HG03565 (cell line): ENCODE results near the gene LAMB3.
"Not testable (repeated sequence)": the region's sequence is repeated elsewhere in the genome, so short reads cannot be mapped to it uniquely, and the experiment has no call there.

Source experiments
- ATAC-seq: cut with Tn5 transposase; IDR thresholded peaks from one replicate; pipeline ENCODE4 v1.9.1; 2021; ENCODE audit warnings: mild to moderate bottlenecking, moderate library complexity; ENCODE audit not compliant: unreplicated experiment

The LAMB3 gene

DNA sequence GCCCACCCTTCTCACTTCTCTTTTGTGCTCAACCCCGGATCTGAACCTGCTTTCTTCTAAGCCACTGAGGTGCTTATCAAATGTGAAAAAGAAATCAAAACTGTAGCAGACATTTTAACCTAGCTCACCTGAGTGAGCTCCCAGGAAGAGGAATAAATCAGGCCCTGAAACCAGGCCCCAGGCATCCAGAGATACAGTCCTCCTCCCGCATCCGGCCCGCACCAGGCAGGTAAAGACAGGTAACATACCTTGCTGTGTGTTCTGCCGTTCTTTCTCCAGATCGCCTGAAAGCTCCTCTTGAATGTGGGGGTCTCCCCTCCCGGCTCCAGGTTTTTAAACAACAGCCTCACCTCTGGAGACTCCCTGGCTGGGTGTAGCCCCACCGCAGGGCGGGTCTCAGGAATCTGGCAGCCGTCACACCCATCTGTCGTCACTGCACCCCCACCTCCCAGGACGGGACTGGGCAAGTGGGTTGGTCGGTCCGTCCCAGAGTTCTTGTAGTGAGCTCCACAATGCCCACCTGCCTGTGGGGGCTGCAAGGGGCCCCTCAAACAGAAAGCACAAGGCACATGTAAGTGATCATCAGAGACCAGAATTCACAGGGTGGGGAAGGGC, at the start of gene LAMB3:
LAMB3 (minus strand) TSS at position 305 of the 615 bp plus-strand sequence. CDS start 1,481 bp downstream, outside the sequence.
- no peak for ATAC-seq

DNA sequence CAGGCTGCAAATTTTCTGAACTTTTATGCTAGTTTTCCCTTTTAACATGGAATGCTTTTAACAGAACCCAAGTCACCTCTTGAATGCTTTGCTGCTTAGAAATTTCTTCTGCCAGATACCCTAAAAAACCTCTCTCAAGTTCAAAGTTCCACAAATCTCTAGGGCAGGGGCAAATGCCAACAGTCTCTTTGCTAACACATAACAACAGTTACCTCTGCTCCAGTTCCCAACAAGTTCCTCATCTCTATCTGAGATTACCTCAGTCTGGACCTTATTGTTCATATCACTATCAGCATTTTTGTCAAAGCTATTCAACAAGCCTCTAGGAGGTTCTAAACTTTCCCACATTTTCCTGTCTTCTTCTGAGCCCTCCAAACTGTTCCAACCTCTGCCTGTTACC, 48.5 kb upstream of the LAMB3 start:
- not testable (repeated sequence) for ATAC-seq

DNA sequence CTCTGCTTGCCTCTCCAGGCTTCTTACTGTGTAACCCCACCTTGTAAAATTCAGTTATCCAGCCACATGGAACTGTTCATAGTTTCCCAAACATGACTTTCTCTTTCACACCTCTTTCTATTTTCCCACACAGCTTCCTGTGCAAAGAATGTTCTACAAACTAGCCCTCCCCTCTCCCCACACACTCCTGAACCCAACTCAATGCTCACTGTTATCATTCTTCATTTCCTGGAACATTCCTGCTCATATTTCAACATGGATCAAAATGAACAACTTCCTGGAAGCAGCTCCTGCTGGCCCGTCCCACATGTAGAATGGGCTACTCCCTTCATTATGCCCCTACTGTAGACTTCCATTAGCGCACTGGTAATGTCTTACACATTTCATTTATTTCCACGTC, 44.9 kb upstream of the LAMB3 start:
- no peak for ATAC-seq

DNA sequence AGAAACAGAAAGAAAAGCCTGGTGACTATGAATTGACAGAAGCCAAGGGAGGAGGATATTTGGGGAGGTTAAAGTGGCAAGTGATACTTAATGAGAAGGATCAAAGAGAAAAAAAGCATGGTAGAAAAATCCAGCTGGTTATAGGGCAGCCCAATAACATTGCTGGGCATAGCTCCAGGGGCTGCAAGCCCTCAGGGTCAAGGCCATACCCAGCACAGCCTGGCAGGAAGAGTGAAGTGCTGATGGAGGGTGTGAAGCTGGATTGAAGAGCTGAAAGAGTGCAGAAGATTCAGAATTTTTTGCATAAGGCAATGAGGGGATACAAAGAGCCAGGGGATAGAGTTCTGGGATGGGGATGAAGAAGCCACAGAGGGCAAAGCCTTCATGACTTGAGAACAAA, 44.4 kb upstream of the LAMB3 start:
- no peak for ATAC-seq

DNA sequence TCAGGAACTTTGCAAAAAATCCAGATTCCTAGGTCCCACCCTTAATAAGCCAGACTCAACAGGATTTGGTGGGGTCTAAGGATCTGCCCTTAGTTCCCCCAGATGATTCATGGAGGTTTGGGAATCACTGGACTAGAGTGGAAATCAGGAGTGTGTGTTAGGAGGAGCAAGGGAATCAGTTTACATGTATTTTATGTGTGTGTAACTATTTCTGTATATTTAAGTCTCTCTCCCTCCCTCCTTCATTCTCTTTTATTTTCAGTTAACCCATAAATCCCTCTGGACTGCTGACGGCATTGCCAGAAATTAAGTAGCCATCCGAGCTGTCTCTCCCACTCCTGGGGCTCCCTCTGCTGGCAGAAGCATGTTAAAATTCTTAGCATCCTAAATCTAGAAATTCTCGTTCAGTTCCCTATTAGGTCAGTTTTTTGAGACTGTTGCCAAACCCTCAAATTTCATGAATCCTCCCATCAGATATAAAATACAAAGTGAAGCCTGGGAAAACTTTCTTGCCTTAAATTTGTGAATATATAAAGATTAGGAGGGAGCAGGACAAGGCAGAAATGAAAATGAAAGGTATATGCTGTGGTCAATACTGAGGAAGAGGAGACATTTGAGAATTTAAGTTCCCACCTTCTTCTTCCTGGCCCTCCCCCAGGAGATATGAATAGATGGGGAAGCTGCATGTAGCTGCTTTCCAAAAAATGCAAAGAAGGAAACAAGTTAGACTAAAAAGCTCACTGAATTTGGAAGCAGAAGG, 40.7 kb upstream of the LAMB3 start:
- ATAC-seq = peak; percentile 69

DNA sequence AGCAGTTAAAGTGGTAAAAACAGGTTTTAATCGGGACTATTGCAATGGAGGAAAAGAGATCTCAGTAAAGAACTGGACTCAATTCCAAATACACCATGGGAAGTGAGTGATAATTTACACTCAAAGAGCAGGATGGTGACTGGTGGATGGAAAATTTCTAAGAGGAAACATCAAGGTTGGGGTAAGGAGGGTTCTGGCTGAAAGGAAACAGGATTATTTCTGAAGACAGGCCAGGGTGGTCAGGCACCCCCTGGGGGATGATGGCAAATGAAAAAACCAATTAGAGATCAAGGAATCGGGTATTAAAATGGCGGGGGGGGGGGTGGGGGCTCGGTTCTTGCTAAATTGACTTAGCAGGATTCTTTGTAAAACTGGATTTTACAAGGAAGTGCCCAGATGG, 40.1 kb upstream of the LAMB3 start:
- ATAC-seq = no peak

DNA sequence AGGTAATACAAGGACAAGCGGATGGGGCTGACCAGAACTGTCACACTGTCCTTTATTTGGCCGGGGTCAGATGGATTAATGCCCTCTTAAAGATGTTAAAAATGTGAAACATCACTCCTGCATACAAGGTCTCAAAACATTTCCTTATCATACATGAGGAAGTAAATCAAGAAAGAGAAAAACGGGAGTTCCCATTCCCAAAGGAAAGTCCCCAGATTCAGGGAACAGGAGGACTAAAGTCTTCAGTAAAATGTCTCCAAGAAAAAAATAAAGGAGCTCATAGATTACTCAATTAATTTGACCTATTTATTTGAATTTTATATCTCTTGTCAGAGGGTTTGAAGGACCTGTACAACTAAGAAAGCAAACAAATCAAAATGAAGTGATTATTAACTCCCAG, 39.0 kb upstream of the LAMB3 start:
- no peak for ATAC-seq

DNA sequence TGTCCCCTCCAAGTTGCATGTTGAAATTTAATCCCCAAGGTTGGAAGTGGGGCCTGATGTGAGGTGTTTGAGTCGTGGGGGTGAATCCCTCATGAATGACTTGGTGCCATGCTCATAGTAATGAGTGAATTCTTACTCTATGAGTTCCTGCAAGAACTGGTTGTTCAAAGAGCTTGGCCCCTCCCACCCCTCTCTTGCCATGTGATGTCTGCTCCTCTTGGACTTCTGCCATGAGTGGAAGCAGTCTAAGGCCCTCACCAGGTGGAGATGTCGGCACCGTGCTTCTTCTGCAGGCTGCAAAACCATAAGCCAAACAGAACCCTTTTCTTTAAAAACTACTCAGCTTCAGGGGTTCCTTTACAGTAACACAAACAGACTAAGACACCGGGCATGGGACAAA, 37.3 kb upstream of the LAMB3 start:
- ATAC-seq = no peak

DNA sequence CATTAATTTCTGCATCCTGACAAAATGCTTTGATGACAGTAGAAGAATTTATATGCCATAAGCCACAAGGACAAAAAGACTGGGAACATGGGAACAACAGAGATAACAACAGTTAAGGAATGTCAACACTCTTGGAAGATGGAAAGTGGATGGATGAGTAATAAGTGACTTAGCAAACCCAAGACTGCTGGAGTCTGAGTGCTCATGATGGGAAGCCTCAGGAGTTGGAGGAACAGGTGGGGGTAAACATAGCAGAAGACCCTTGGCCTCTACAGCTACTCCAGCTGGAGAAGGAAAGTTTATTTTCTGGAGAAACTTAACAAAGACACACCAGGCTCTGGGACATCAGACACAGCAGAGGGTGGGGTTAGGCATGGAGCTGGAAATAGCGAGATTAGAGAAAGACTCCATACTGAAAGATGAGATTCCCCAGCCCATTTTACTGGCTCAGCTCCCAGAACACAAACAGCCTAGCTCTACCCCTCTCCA, 36.6 kb upstream of the LAMB3 start:
- ATAC-seq = no peak

DNA sequence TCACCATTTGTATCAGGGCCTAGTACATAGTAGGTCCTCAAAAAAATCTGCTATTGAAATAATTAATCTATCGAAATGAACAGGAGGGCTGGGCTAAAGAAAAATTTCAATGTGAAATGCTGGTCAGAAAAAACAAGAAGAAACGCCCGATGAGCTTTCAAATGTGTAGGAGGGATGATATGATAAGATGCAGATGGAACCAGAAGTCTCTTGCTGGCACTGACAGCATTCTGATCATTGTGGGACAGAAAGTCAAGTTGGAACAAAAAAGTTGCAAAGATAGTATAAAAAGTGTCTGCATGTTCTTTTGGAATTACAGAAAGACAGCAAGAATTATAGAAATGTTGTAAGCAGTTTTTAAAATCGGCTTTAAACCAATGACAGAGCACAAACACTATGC, 34.1 kb upstream of the LAMB3 start:
- ATAC-seq = no peak

DNA sequence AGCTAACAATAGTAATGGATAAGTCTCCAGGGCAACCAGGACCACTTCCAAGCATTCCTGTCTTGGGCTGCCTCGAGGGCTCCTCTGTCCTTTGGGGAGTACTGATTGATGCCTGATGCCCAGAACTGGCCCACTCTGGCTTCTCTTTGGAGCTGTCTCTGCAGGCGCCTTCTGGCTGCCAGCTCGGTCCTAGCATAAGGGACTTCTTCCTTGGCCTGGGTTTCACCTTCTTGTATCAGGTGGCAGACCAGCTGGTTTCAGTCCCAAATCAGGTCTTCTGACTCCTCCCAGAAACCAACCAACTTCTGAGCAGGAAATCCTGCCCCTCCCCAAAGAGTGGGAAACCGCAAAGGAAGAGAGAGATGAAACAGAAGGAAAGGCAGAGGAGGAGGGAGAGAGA, 33.6 kb upstream of the LAMB3 start:
- no peak for ATAC-seq

DNA sequence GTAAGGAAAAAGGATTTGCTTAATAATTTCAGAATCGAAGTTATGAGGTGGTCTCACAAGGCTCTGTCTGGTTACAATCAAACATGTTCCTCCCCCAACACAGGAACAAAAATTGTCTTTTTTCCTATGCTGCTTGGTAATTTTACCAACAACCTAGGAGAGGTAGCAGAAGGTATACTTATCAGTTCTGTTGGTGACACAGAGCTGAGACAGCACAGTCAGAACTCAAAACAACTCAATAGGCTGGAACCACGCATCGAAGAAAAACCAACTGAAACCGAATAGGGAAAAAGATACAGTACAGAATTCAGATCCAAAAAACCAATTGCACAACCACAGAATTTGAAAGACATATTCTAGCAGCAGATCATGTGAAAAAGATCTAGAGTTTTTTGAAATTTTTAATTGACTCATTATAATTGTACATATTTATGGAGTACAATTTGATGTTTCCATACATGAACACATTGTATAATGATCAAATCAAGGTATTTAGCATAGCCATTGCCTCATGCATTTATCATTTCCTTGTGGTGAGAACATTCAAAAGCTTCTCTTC, 26.8 kb upstream of the LAMB3 start:
- no peak for ATAC-seq

DNA sequence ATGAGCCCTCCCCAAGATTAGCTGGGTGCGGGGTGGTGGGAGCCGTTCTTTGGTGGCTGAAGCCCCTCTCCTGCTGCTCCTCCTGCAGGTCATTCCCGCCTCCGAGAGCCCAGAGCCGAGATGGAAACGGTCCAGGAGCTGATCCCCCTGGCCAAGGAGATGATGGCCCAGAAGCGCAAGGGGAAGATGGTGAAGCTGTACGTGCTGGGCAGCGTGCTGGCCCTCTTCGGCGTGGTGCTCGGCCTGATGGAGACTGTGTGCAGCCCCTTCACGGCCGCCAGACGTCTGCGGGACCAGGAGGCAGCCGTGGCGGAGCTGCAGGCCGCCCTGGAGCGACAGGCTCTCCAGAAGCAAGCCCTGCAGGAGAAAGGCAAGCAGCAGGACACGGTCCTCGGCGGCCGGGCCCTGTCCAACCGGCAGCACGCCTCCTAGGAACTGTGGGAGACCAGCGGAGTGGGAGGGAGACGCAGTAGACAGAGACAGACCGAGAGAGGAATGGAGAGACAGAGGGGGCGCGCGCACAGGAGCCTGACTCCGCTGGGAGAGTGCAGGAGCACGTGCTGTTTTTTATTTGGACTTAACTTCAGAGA, 23.4 kb upstream of the LAMB3 start:
- no peak for ATAC-seq

DNA sequence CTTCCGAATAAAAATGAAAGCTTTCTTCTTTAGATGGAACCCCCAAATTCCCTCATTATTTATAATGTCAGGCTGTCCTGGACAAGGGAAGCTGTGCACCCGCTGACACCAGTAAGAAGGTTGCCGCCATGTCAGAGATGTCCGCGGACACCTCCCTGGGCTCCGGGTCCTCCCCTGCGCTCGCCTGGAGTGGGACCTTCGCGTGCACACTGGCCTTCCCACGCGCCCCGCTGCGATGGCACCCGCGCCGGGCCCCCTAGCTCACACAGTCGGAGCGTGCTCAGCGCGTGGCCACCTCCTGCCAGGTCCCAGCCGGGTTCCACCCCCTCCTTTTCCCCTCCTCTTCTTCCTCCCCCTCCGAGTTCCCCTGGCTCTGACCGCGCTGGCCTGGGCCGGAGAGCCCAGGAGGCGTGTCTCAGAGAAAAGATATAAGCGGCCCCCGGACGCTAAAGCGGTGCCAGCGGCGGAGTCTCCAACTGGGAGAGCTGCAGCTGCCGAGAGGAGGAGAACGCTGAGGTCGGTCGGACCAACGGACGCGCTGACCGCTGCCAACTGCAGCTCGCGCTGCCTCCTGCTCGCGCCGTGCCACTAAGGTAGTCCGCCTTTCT, 22.8 kb upstream of the LAMB3 start, which contains the start of gene G0S2:
G0S2 (plus strand) TSS at position 456 of the 608 bp plus-strand sequence. CDS start 273 bp downstream, outside the sequence.
- no peak for ATAC-seq

DNA sequence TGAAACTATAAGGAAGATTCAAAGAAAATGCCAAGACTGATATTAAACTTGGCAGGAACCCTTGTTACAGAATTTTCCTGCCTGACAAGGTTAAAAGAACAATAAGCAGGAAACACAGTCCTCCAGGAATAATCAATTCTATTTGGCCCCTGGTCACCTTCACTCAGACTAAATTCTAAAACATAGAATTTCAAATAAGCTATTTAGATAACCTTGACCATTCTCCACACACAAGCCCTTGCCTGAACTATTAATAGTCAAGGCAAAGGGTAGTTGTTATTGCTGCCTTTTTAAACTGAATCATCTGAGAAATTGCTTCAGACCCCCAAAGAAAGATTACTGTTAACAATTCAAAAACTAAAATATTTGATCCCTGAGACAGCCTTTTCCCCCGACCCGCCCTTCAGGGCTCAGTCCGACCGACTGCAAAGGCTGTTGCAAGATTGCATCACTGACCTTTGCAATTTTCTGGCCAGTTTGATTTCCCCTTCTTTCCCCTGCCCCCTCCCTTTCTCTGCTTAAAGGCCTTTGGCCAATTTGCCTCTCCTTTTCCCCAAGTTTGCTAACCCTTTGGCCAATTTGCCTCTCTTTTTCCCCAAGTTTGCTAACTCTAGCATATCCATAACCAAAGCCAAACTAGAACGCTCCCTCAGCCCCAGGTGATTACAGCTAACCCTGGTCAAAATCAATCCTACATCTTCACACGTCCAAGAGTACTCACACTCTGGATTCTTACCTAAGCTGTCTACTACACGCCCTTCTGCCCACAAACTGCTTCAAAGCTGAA, 21.6 kb upstream of the LAMB3 start:
- no peak for ATAC-seq

DNA sequence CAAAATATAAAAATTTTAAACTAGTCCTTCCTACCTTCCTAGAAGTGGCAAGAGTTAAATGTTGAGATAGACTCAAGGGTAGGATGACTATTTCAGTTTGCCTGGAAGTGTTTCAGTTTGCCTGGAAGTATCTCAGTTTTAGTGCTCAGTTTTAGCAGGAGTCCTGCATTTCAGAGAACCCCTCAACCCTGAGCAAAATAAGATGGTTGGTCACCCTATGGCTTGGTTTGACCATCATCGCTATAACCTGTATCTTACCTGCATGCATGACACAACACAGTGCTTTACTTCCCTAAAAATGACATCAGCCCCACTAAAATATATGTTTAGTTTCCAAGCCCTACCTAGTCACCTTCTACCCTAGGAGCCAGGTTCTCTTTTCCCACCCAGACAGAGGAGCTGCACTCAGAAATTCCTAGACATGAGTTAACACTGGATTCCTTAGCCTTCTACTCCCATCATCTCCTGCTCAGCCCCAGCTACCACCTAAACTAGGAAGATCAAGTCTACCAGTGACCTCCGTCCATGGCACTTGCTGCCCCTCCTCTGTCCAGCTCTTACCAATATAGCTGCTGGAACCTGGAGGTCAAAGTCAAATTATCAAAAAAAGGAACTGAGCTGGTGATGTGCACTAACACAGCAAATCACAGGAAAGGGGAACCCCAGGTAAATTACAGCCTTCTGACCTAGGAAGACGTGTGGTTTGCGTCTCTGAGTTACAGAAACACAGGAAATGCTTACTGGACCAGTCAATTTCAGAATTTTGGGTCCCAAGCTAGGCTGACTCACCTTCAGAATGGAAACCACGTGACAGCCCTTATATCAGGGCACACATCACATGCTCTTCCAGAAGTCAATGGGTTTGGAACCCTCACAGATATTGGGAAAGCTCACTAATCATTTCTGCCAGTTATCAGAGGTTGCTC, 20.7 kb upstream of the LAMB3 start:
- peak; percentile 84 for ATAC-seq

DNA sequence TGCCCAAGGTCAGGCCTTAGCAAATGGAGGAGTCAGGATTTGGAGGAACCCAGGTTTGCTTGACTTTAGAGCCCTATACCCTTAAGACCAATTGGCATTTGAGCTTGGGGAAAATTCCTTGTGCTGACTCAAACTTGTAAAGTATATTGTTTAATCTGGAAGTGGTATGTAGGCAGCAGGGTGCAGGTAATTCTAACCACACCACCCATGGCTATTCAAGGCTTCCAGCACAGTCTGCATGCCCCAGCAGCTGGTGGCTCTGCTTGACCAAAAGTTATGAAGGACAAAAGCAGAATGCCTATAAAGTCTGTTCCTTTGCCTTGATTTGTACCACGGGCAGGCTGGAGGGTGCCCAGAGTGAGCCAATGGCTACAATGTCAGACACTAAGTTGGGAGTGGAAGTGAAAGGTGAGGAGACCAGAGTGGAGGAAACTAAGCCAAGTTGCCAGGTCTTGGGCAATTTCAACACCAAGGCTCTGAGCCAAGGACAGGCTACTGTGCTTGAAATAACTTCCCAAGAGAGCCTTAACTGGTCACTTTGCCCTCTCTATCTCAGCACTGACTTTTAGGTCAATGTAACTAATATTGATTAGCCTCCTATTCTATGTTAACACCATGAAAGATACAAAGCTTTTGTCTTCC, 18.3 kb upstream of the LAMB3 start:
- no peak for ATAC-seq

DNA sequence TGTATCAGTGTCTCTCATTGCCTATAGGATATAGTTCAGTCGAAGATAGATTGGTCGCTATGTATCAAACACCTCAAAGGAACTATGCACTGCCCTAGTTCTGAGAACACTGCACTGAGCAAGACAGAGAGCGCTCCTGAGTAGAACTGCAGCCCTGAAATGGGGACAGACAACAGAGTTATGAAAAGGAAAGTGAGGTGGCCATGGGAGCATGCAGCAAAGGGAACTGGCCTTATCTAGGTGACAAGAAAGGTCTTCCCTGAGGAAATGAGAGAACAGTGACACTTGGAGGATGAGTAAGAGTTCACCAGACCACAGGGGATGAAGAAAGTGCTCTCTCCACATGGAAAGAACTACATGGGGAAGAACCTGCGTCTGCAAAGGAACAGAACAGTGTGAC, 15.5 kb upstream of the LAMB3 start:
- ATAC-seq = no peak

DNA sequence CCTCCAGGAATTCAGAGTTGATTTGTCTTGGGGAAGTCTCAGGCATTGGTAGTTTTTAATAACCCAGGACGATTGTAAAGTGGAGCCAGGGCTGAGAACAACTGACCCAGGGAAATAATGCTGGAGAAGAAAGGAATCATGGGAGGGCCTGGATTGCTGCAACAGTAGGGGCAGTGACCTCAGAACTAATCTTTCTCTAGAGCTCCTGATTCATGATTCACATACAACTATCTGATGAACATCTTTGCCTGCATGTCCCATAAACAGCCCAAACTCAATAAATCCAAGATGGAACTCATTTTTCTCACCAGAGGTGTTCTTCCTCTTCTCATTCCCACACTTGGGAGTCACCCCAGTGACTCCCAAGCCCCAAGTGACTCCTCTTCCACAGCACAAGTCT, 14.9 kb upstream of the LAMB3 start:
- ATAC-seq = no peak
